GM23248 (cell line): ENCODE results near the gene ITPKB. TPM values are rescaled to one million over a fixed set of nuclear protein-coding genes. Genes with fewer than 3 reads are reported as not detected.
"Not testable (repeated sequence)": the region's sequence is repeated elsewhere in the genome, so short reads cannot be mapped to it uniquely, and the experiment has no call there.

Source experiments
- DNase-seq: peaks from one replicate; pipeline ENCODE4 v3.0.0-alpha.2; 2015
- H2AFZ ChIP-seq: fragments of 200-600 bp; sonication (generic); 2 replicates; pipeline ENCODE4 v1.6.1; 2016; ENCODE audit warnings: antibody characterized with exemption
- H3F3A ChIP-seq: fragments of 200-600 bp; sonication (generic); 2 replicates; pipeline ENCODE4 v1.6.1; 2016; ENCODE audit warnings: mild to moderate bottlenecking, antibody characterized with exemption, mixed run types; ENCODE audit not compliant: insufficient read depth
- H3K27ac ChIP-seq: fragments of 200-600 bp; sonication (generic); 2 replicates; pipeline ENCODE4 v1.5.1; 2016; ENCODE audit warnings: mild to moderate bottlenecking
- H3K27me3 ChIP-seq: fragments of 200-600 bp; sonication (generic); replicated peaks from 2 replicates; pipeline ENCODE4 v1.6.1; 2016; ENCODE audit warnings: mild to moderate bottlenecking; ENCODE audit not compliant: insufficient read depth
- H3K36me3 ChIP-seq: fragments of 200-600 bp; sonication (generic); 2 replicates; pipeline ENCODE4 v1.6.1; 2016; ENCODE audit warnings: low read depth, mild to moderate bottlenecking
- H3K4me1 ChIP-seq: fragments of 200-600 bp; sonication (generic); 2 replicates; pipeline ENCODE4 v1.6.1; 2016; ENCODE audit warnings: mild to moderate bottlenecking; ENCODE audit not compliant: insufficient read depth
- H3K4me2 ChIP-seq: fragments of 200-600 bp; sonication (generic); one replicate; pipeline ENCODE4 v1.6.1; 2016; ENCODE audit warnings: mild to moderate bottlenecking; ENCODE audit not compliant: unreplicated experiment
- H3K4me3 ChIP-seq: fragments of 200-600 bp; sonication (generic); 2 replicates; pipeline ENCODE4 v1.5.1; 2016; ENCODE audit warnings: mild to moderate bottlenecking
- H3K79me2 ChIP-seq: fragments of 200-600 bp; sonication (generic); 2 replicates; pipeline ENCODE4 v1.6.1; 2016; ENCODE audit warnings: mild to moderate bottlenecking; ENCODE audit not compliant: insufficient read depth
- H3K9ac ChIP-seq: fragments of 200-600 bp; sonication (generic); 2 replicates; pipeline ENCODE4 v1.6.1; 2016; ENCODE audit warnings: mild to moderate bottlenecking
- H3K9me2 ChIP-seq: fragments of 200-600 bp; sonication (generic); 2 replicates; pipeline ENCODE4 v1.6.1; 2016; ENCODE audit warnings: mixed run types, mild to moderate bottlenecking, moderate library complexity; ENCODE audit not compliant: insufficient read depth
- H3K9me3 ChIP-seq: fragments of 200-600 bp; sonication (generic); one replicate; pipeline ENCODE4 v1.6.1; 2017; ENCODE audit warnings: low read depth
- H4K20me1 ChIP-seq: fragments of 200-600 bp; sonication (generic); 2 replicates; pipeline ENCODE4 v1.6.0; 2016; ENCODE audit not compliant: insufficient read depth
- EZH2 ChIP-seq: fragments of 200-600 bp; sonication (generic); IDR thresholded peaks from 2 replicates; pipeline ENCODE4 v1.6.1; 2018; ENCODE audit warnings: antibody characterized with exemption, mild to moderate bottlenecking; ENCODE audit not compliant: insufficient read depth, poor library complexity, severe bottlenecking
- EZH2phosphoT487 ChIP-seq: fragments of 200-600 bp; sonication (generic); IDR thresholded peaks from 2 replicates; pipeline ENCODE4 v1.6.1; 2018; ENCODE audit warnings: antibody characterized with exemption, moderate library complexity, mild to moderate bottlenecking, low read depth; ENCODE audit not compliant: insufficient read depth
- WGBS, 2 experiments: methylation state at CpG; one replicate each; pipeline ENCODE4 v1.1.6; 2015 to 2017; ENCODE audit warnings: low lambda C conversion rate in 2 of 2, low coverage in 1 of 2; ENCODE audit errors: missing lambda C conversion rate in 2 of 2; 5-methylcytosine and 5-hydroxymethylcytosine counted together
- in situ Hi-C: fragments of 300-500 bp; cut with MboI; formaldehyde crosslinking; loops from 2 replicates; pipeline ENCODE4 v1.15.0; 2020
- polyA plus RNA-seq: library from polyadenylated mRNA; unstranded; fragments of >200 nt; fragmentation: Nextera tagmentation; extraction: Ambion mirVana; gene quantifications from 2 replicates; pipeline ENCODE4 v1.2.1, GENCODE V29; 2016
- total RNA-seq: library from RNA; depleted of rRNA; stranded (reverse); fragments of >200 nt; shearing (Covaris generic); gene quantifications from 2 replicates; pipeline ENCODE4 v1.2.3, GENCODE V29; 2014

ITPKB gene
- total and polyA plus RNA-seq, 2 experiments from 2014 or later, result 0.26 to 0.86 TPM

- Histone ChIP-seq H3K27ac (no peak overlapping the region), H3K9me2 (no peaks in the 10 kb centered on the region), H3F3A (no peaks in the 10 kb centered on the region), H2AFZ (no peak overlapping the region), H3K4me2 (no peak overlapping the region), H3K4me1 (no peaks in the 10 kb centered on the region), H3K4me3 (no peak overlapping the region), H4K20me1 (no peaks in the 10 kb centered on the region), H3K36me3 (no peaks in the 10 kb centered on the region), H3K27me3 (peaks cover 13% of the 10 kb centered on the region), H3K79me2 (no peaks in the 10 kb centered on the region), H3K9me3 (no peaks in the 10 kb centered on the region), H3K9ac (no peak overlapping the region)
- no peak for TF ChIP-seq EZH2phosphoT487
- DNase-seq, result no peak
- 68 to 74% methylated on average over 7 of the region's 7 CpGs for WGBS, 2 experiments
- in situ Hi-C loops, result no loop called here
These were observed 120.1 kb downstream of the ITPKB start for GRCh38 chr1:226619031-226619430.

DNA sequence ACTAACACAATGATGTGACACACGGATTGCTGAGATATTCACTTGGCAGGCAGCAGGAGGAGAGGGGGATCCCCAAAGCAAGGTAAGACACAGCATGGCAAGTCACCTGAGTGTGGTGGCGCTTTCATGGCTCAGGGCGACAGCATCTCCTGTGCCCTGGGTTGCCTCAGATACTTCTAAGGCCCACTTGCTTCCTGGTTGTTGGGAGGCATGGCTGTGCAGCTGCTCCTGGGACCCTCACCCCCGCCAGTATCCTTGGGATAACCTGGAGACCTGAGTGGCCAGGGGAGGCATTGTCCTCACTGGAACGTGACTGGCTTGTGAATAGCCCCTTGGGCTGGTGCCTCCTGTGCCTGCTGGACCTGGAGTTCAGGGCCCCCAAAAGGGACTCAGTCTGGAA is 120.7 kb downstream of the ITPKB start:
- Histone ChIP-seq H3K27me3 (peaks cover 20% of the 10 kb centered on the region), H3K9me2 (no peaks in the 10 kb centered on the region), H3K4me1 (no peaks in the 10 kb centered on the region), H3K9me3 (no peaks in the 10 kb centered on the region), H3K4me3 (no peak overlapping the region), H3K4me2 (no peak overlapping the region), H2AFZ (no peak overlapping the region), H3F3A (no peaks in the 10 kb centered on the region), H3K36me3 (no peaks in the 10 kb centered on the region), H3K27ac (no peak overlapping the region), H3K79me2 (no peaks in the 10 kb centered on the region), H4K20me1 (no peaks in the 10 kb centered on the region), H3K9ac (no peak overlapping the region)
- 70% methylated on average over 5 of the region's 5 CpGs for WGBS, 2 experiments
- no peak for DNase-seq
- in situ Hi-C loops, result no loop called here
- TF ChIP-seq EZH2 (no peak), EZH2phosphoT487 (no peak)

- 52 to 64% methylated on average over 1 of the region's 1 CpG for WGBS, 2 experiments
- H3K4me2 ChIP-seq, DNase-seq, H2AFZ ChIP-seq, H3K79me2 ChIP-seq, H3K9ac ChIP-seq, H3K27ac ChIP-seq, H3K9me2 ChIP-seq, H3K36me3 ChIP-seq, H3K4me3 ChIP-seq, H4K20me1 ChIP-seq, H3K4me1 ChIP-seq, in situ Hi-C loops, H3K9me3 ChIP-seq, H3F3A ChIP-seq: not testable (repeated sequence)
- H3K27me3 ChIP-seq, result peaks cover 26% of the 10 kb centered on the region
These were observed 121.4 kb downstream of the ITPKB start for GRCh38 chr1:226617719-226618118.

- 75 to 80% methylated on average over 5 to 8 of the region's 8 CpGs for WGBS, 2 experiments
- no peaks in the 10 kb centered on the region for H3K36me3 ChIP-seq
- no peaks in the 10 kb centered on the region for H3K9me3 ChIP-seq
- H3K4me3 ChIP-seq, result no peak overlapping the region
- no peak for DNase-seq
- no peak overlapping the region for H3K4me2 ChIP-seq
- H3K27ac ChIP-seq, result no peak overlapping the region
- no peaks in the 10 kb centered on the region for H3K79me2 ChIP-seq
- no peaks in the 10 kb centered on the region for H3K9me2 ChIP-seq
- no peak overlapping the region for H2AFZ ChIP-seq
- no peak overlapping the region for H3K9ac ChIP-seq
- peaks cover 26% of the 10 kb centered on the region for H3K27me3 ChIP-seq
- in situ Hi-C loops, result no loop called here
- TF ChIP-seq EZH2phosphoT487 (no peak), EZH2 (no peak)
- H4K20me1 ChIP-seq, result no peaks in the 10 kb centered on the region
- H3F3A ChIP-seq, result no peaks in the 10 kb centered on the region
- no peaks in the 10 kb centered on the region for H3K4me1 ChIP-seq
These were observed 122.0 kb downstream of the ITPKB start for GRCh38 chr1:226617109-226617508.

GRCh38 chr1:226616636-226617035 is 122.4 kb downstream of the ITPKB start:
- H3K9ac ChIP-seq, result no peak overlapping the region
- WGBS, 2 experiments, result 8 to 27% methylated on average over 1 of the region's 1 CpG
- no peaks in the 10 kb centered on the region for H3K4me1 ChIP-seq
- no peak overlapping the region for H3K27ac ChIP-seq
- in situ Hi-C loops, result no loop called here
- TF ChIP-seq EZH2 (no peak), EZH2phosphoT487 (no peak)
- no peak overlapping the region for H3K4me2 ChIP-seq
- H3K4me3 ChIP-seq, result no peak overlapping the region
- peaks cover 26% of the 10 kb centered on the region for H3K27me3 ChIP-seq
- no peaks in the 10 kb centered on the region for H3K9me3 ChIP-seq
- no peak overlapping the region for H2AFZ ChIP-seq
- H3F3A ChIP-seq, result no peaks in the 10 kb centered on the region
- H3K79me2 ChIP-seq, result no peaks in the 10 kb centered on the region
- H3K36me3 ChIP-seq, result no peaks in the 10 kb centered on the region
- no peak for DNase-seq
- no peaks in the 10 kb centered on the region for H4K20me1 ChIP-seq
- H3K9me2 ChIP-seq, result no peaks in the 10 kb centered on the region
